Measurements from ENCODE around the gene PHRF1.

- TF ChIP-seq GATA3 (IDR thresholded peaks at IDR 0.05; ENCODE audit: low read depth, low read length) (no peak), GATA2 (IDR thresholded peaks at IDR 0.05; ENCODE audit: low read depth, low read length) (no peak)
Measured at GRCh38 chr11:540583-541432, 35.5 kb upstream of the PHRF1 start.
